A549 (cell line): ENCODE results near the gene HPS5. TPM values are rescaled to one million over a fixed set of nuclear protein-coding genes. Genes with fewer than 3 reads are reported as not detected.
"Not testable (repeated sequence)": the region's sequence is repeated elsewhere in the genome, so short reads cannot be mapped to it uniquely, and the experiment has no call there.

ENCODE experiments used
- ATAC-seq, 2 experiments: fragments of 200-7000 bp in 1 of 2; fragments of >200 bp in 1 of 2; cut with Nextera tagmentation in 1 of 2; cut with Tn5 transposase in 1 of 2; 3 replicates each; pipeline versions ENCODE4 v1.8.0 to v1.9.1; 2018 to 2020; ENCODE audit warnings: mild to moderate bottlenecking in 1 of 2, moderate library complexity in 1 of 2
- CTCF ChIA-PET: fragments of 300-600 bp; sonication (Branson Sonifier 250); formaldehyde crosslinking; extraction: SDS; loops from one replicate; lab custom pipeline; 2021; ENCODE audit warnings: antibody characterized with exemption, inconsistent platforms; lab: Yijun Ruan, JAX
- POLR2A ChIA-PET: fragments of 350-600 bp; formaldehyde crosslinking; extraction: SDS; loops from one replicate; lab custom pipeline; 2021; ENCODE audit warnings: antibody characterized with exemption, inconsistent platforms; lab: Yijun Ruan, JAX
- DNase-seq, 2 experiments: peaks; one replicate each; pipeline versions ENCODE4 v3.0.0 to v3.0.0-alpha.2; 2011 to 2016; ENCODE audit warnings: low read depth in 1 of 2, low spot score in 1 of 2
- FAIRE-seq: peaks from 2 replicates; lab custom pipeline; 2011; peaks lifted over from hg19 to GRCh38; lab: Jason Lieb, UNC
- H3K27ac ChIP-seq, 2 experiments: fragments of >200 bp; sonication (Bioruptor Twin); formaldehyde crosslinking; 3 replicates each; pipeline ENCODE4 v1.5.1; 2016 to 2017
- H3K4me1 ChIP-seq: fragments of >200 bp; sonication (Bioruptor Twin); formaldehyde crosslinking; 3 replicates; pipeline ENCODE4 v1.6.1; 2016
- H3K4me2 ChIP-seq: fragments of >200 bp; sonication (Bioruptor Twin); formaldehyde crosslinking; 3 replicates; pipeline ENCODE4 v1.6.1; 2016
- H3K4me3 ChIP-seq: fragments of >200 bp; sonication (Bioruptor Twin); formaldehyde crosslinking; 3 replicates; pipeline ENCODE4 v1.5.1; 2016
- H3K9me3 ChIP-seq: fragments of >200 bp; sonication (Bioruptor Twin); formaldehyde crosslinking; 3 replicates; pipeline ENCODE4 v1.6.1; 2016
- CBX8 ChIP-seq: fragments of 200-600 bp; sonication (generic); IDR thresholded peaks from 2 replicates; pipeline ENCODE4 v1.6.1; 2016
- CHD4 ChIP-seq: fragments of 200-600 bp; sonication (generic); IDR thresholded peaks from 2 replicates; pipeline ENCODE4 v1.6.1; 2016; ENCODE audit warnings: antibody characterized with exemption, mild to moderate bottlenecking, borderline replicate concordance
- EP300 ChIP-seq, 2 experiments: fragments of >200 bp; sonication (Bioruptor Twin); formaldehyde crosslinking; IDR thresholded peaks; 2 replicates in 1 of 2; 3 replicates in 1 of 2; pipeline ENCODE4 v1.6.1; 2016 to 2017
- FOSL2 ChIP-seq, 2 experiments: fragments of 450-650 bp in 1 of 2; fragments of >200 bp in 1 of 2; sonication (Bioruptor Twin) in 1 of 2; formaldehyde crosslinking; IDR thresholded peaks; 2 replicates each; pipeline versions ENCODE4 v1.5.0 to v1.6.1; 2016 to 2020; ENCODE audit warnings: mild to moderate bottlenecking in 1 of 2, moderate library complexity in 1 of 2
- FOXS1 ChIP-seq: fragments of 250-450 bp; sonication (Bioruptor Pico); IDR thresholded peaks from 2 replicates; pipeline ENCODE4 v1.5.0; 2020; ENCODE audit warnings: mild to moderate bottlenecking, moderate library complexity
- GATA3 ChIP-seq: IDR thresholded peaks from 2 replicates; pipeline ENCODE4 v1.6.1; 2012; ENCODE audit warnings: borderline replicate concordance
- HOXA7 ChIP-seq: fragments of 250-450 bp; sonication (Bioruptor Pico); IDR thresholded peaks from 2 replicates; pipeline ENCODE4 v1.5.0; 2020; ENCODE audit warnings: mild to moderate bottlenecking, moderate library complexity
- HOXB13 ChIP-seq: fragments of 250-450 bp; sonication (Bioruptor Pico); IDR thresholded peaks from 2 replicates; pipeline ENCODE4 v1.5.0; 2020; ENCODE audit warnings: low read depth, mild to moderate bottlenecking, moderate library complexity
- KDM1A ChIP-seq: fragments of 200-600 bp; sonication (generic); IDR thresholded peaks from 2 replicates; pipeline ENCODE4 v1.6.1; 2016; ENCODE audit warnings: low read depth, mild to moderate bottlenecking
- NPAS2 ChIP-seq: fragments of 250-450 bp; sonication (Bioruptor Pico); IDR thresholded peaks from 2 replicates; pipeline ENCODE4 v1.8.0; 2022; ENCODE audit warnings: mild to moderate bottlenecking, moderate library complexity, borderline replicate concordance
- POLR2AphosphoS2 ChIP-seq: conservative IDR thresholded peaks from 2 replicates; pipeline ENCODE4 v1.6.1; 2012; ENCODE audit warnings: low read length, improper control_type of control experiment, inconsistent platforms
- RARB ChIP-seq: fragments of 250-450 bp; sonication (Bioruptor Pico); IDR thresholded peaks from 2 replicates; pipeline ENCODE4 v1.8.0; 2021; ENCODE audit warnings: mild to moderate bottlenecking, moderate library complexity
- RNF2 ChIP-seq: fragments of 200-600 bp; sonication (generic); IDR thresholded peaks from 2 replicates; pipeline ENCODE4 v1.6.1; 2016; ENCODE audit warnings: low read depth, mild to moderate bottlenecking, antibody characterized with exemption, moderate library complexity, borderline replicate concordance
- SMC3 ChIP-seq: fragments of >200 bp; sonication (Bioruptor Twin); formaldehyde crosslinking; IDR thresholded peaks from 3 replicates; pipeline ENCODE4 v1.6.1; 2018; ENCODE audit warnings: inconsistent platforms
- ZC3H11A ChIP-seq: fragments of 450-650 bp; IDR thresholded peaks from 2 replicates; pipeline ENCODE4 v1.6.1; 2014; ENCODE audit warnings: antibody characterized with exemption, mild to moderate bottlenecking
- ZNF302 ChIP-seq: fragments of 250-450 bp; sonication (Bioruptor Pico); IDR thresholded peaks from 2 replicates; pipeline ENCODE4 v1.9.0; 2021; ENCODE audit warnings: inconsistent platforms, mild to moderate bottlenecking, moderate library complexity
- WGBS: methylation state at CpG from one replicate; pipeline ENCODE4 v1.1.6; 2017; ENCODE audit errors: missing lambda C conversion rate; 5-methylcytosine and 5-hydroxymethylcytosine counted together
- polyA plus RNA-seq, 4 experiments: library from polyadenylated mRNA; depleted of rRNA in 3 of 4; stranded (reverse); fragments of >200 nt; fragmentation: RNase III in 1 of 4; extraction: RNeasy Plus Mini Kit Qiagen cat#74134 plus additional on column Dnase treatment in 1 of 4; gene quantifications; 2 replicates in 3 of 4; 3 replicates in 1 of 4; pipeline ENCODE4 v1.2.3, GENCODE V29; 2011 to 2017
- TF ChIP-seq, protein P1 (sequence below): fragments of >200 bp; sonication (Bioruptor Twin); formaldehyde crosslinking; IDR thresholded peaks from 3 replicates; pipeline ENCODE4 v1.6.1; 2016
- TF ChIP-seq, protein P2 (sequence below): fragments of >200 bp; sonication (Bioruptor Twin); formaldehyde crosslinking; IDR thresholded peaks from 3 replicates; pipeline ENCODE4 v1.5.1; 2016

The HPS5 gene
- polyA plus RNA-seq, 2 of the 4 experiments (the other 2 are of a cell fraction): 18.4 to 29.1 TPM

DNA sequence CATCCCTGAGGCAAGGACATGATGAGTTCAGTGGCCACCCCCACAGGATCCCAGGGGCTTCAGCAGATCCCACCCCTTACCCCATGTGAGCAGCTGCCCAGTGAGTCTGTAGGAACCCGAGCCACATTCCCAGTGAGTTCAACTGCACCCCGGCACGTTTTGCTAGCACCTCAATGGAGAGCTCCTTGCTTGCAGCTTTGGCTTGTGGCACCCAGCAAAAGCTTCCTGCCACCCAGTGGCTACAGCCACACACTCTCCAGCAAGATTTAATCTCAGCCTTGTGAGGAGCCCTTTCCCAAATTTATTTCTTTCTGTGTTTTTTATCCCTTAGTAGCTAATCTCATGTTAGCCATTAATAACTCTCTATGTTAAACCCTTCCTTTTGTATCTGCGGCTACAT is 51.8 kb downstream of the HPS5 start:
- no peak for DNase-seq

DNA sequence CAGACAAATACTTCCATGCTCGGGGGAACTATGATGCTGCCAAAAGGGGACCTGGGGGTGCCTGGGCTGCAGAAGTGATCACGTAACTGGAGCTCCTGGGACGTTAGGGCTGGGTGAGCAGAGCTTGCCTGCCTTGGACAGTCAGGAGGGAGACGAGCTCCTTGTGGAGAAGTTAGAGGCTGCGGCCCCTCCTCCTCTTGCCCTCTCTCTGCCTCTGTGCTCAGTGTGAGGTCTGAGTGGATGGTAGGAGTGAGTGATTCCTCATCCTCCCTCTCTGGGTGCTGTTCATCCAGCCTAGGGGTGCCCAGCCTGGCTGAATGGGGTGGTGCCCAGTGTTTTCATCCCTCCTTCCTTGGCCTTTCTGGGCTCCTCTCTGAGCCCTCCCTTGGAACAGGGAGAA is 52.7 kb downstream of the HPS5 start:
- H3K27ac ChIP-seq, H3K4me1 ChIP-seq, H3K4me2 ChIP-seq, CTCF ChIA-PET, FAIRE-seq, DNase-seq, H3K9me3 ChIP-seq, H3K4me3 ChIP-seq, POLR2A ChIA-PET: not testable (repeated sequence)
- 53% methylated on average over 3 of the region's 5 CpGs for WGBS
- ATAC-seq: peak in 1 of 2 experiments; percentile 47; a peak in 3 of 6 replicates

More for the DNA sequence above, 51.8 kb downstream of the HPS5 start:
- FAIRE-seq (no peak), ATAC-seq (peak in 1 of 2 experiments; percentile 15; a peak in 1 of 6 replicates)
- Histone ChIP-seq H3K4me1 (no peaks in the 10 kb centered on the region), H3K27ac (no peak overlapping the region), H3K4me3 (no peak overlapping the region), H3K4me2 (no peak overlapping the region), H3K9me3 (no peaks in the 10 kb centered on the region)
- ChIA-PET CTCF (interaction anchor here (0.9 to 1.1 kb wide), 2 partner anchors 98 to 99 kb away, joined by 3 read pairs; partner anchors contain the start of gene MRGPRX4), POLR2A (no interaction called here)
- 59% methylated on average over 4 of the region's 4 CpGs for WGBS
- TF ChIP-seq, protein P1, sequence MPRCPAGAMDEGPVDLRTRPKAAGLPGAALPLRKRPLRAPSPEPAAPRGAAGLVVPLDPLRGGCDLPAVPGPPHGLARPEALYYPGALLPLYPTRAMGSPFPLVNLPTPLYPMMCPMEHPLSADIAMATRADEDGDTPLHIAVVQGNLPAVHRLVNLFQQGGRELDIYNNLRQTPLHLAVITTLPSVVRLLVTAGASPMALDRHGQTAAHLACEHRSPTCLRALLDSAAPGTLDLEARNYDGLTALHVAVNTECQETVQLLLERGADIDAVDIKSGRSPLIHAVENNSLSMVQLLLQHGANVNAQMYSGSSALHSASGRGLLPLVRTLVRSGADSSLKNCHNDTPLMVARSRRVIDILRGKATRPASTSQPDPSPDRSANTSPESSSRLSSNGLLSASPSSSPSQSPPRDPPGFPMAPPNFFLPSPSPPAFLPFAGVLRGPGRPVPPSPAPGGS: no peak
- no peak for TF ChIP-seq CHD4

DNA sequence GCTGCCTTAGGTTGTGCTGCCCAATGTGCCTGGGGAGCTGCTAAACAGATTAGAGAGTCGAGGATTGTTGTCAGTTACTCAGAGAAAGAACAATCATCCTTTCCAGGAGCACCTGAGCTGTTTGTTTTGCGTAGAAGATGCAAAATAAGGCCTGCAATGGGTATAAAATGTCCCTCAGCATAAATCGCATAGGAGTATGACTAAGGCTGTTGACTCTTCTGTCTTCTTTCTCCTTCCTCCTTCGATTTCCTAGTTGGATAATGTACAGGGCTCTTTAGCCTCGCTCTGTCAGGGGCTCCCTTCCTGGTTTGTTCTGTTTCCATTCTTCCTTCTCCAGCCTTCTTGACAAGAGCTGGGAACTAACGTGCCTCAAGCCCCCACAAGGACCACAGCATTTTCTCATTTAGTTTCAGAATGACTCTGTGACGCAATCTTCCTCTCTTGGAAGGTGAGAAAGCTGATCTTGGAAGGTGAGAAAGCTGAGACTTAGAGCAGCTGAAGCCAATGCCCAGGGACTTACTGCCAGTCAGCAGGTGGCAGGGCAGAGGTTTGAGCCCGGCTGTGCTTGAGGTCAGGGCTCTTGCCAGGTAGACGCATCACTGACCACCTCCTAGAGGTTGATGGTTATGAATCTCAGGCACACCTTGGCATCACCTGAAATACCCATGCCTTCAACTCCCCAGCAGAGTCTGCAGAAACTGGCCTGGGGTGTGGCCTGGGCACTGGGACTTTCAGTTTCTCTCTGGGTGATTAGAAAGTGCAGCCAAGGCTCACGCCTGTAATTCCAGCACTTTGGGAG is 54.4 kb downstream of the HPS5 start:
- H3K4me3 ChIP-seq, ATAC-seq, FAIRE-seq, H3K27ac ChIP-seq, H3K4me1 ChIP-seq, CTCF ChIA-PET, POLR2A ChIA-PET, H3K4me2 ChIP-seq, DNase-seq, H3K9me3 ChIP-seq: not testable (repeated sequence)
- 63% methylated on average over 9 of the region's 10 CpGs for WGBS

DNA sequence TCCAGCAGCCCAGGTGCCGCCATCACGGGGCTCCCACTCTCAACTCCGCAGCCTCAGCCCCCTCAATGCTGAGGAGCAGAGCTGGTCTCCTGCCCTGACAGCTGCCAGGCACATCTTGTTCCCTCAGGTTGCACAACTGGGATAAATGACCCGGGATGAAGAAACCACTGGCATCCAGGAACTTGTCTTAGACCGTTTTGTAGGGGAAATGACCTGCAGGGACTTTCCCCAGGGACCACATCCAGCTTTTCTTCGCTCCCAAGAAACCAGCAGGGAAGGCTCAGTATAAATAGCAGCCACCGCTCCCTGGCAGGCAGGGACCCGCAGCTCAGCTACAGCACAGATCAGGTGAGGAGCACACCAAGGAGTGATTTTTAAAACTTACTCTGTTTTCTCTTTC is 56.0 kb downstream of the HPS5 start, which contains the start of gene SAA1:
Gene SAA1 (plus strand): TSS at position 316 of the 400 bp plus-strand sequence. CDS start 624 bp downstream, outside the sequence.
- no peak; a peak in 1 of 6 replicates for ATAC-seq
- WGBS: 56% methylated on average over 8 of the region's 8 CpGs
- H3K4me2 ChIP-seq: no peak within 1 kb of the TSS
- TF ChIP-seq POLR2AphosphoS2 (no peak), CBX8 (no peak), SMC3 (no peak), FOXS1 (CRISPR knock-in tag) (no peak), ZNF302 (CRISPR knock-in tag) (no peak)
- TF ChIP-seq, all 56 proteins: peak for 0
- CTCF ChIA-PET: no interaction called here
- FAIRE-seq (no peak), DNase-seq (no peak)
- no peak within 1 kb of the TSS for H3K4me3 ChIP-seq
- H3K27ac ChIP-seq: no peak within 1 kb of the TSS; a peak in 1 of 6 replicates
- H3K9me3 ChIP-seq: no peaks in the 10 kb centered on the region
- POLR2A ChIA-PET: no interaction called here
- H3K4me1 ChIP-seq: 0 out of 3 replicates have a peak, but pooled peaks cover 4% of the 10 kb centered on the region

DNA sequence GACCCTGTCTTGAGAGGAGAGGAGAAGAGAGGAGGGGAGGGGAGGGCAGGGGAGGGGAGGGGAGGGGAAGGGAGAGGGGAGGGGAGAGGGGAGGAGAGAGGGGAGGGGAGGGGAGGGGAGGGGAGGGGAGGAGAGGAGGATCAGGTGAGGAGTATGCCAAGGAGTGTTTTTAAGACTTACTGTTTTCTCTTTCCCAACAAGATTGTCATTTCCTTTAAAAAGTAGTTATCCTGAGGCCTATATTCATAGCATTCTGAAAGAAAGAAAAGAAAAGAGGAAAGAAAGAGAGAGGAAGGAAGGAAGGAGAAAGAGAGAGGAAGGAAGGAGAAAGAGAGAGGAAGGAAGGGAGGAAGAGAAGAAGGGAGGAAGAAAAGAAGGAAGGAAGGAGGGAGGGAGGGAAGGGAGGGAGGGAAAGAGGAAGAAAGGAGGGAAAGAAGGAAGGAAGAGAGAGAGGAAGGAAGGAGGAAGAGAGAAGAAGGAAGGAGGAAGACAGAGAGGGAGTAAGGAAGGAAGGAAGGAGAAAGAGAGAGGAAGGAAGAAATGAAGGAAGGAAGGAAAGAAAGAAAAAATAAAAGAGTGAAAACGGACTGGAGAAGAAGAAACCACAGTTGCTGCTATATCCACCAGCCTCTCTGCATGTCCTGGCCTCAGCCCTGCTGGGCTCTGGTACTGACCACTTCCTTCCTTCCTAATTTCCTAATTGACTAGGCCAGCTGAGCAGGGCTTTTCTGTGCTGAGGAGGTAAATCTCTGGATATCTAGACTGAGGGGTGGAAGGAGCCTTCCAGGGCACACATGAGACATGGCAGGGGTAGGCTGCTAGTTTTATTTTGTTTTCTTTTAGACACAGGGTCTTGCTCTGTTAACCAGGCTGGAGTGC is 57.0 kb downstream of the HPS5 start:
- Histone ChIP-seq H3K9me3 (no peaks in the 10 kb centered on the region), H3K4me2 (no peak overlapping the region), H3K27ac (no peak overlapping the region), H3K4me1 (0 out of 3 replicates have a peak, but pooled peaks cover 4% of the 10 kb centered on the region), H3K4me3 (no peak overlapping the region)
- WGBS: 46% methylated on average over 1 of the region's 1 CpG
- ChIA-PET CTCF (no interaction called here), POLR2A (no interaction called here)
- ATAC-seq (no peak), DNase-seq (no peak), FAIRE-seq (no peak)
- TF ChIP-seq ZC3H11A (no peak), GATA3 (no peak), RARB (CRISPR knock-in tag) (no peak), NPAS2 (CRISPR knock-in tag) (no peak), KDM1A (no peak), EP300 (IDR thresholded peaks at IDR 0.05) (no peak), HOXB13 (CRISPR knock-in tag) (no peak), RNF2 (no peak), FOSL2 (IDR thresholded peaks at IDR 0.05) (no peak), FOSL2 (CRISPR knock-in tag; IDR thresholded peaks at IDR 0.05) (no peak), HOXA7 (CRISPR knock-in tag) (no peak)
- TF ChIP-seq, protein P2, sequence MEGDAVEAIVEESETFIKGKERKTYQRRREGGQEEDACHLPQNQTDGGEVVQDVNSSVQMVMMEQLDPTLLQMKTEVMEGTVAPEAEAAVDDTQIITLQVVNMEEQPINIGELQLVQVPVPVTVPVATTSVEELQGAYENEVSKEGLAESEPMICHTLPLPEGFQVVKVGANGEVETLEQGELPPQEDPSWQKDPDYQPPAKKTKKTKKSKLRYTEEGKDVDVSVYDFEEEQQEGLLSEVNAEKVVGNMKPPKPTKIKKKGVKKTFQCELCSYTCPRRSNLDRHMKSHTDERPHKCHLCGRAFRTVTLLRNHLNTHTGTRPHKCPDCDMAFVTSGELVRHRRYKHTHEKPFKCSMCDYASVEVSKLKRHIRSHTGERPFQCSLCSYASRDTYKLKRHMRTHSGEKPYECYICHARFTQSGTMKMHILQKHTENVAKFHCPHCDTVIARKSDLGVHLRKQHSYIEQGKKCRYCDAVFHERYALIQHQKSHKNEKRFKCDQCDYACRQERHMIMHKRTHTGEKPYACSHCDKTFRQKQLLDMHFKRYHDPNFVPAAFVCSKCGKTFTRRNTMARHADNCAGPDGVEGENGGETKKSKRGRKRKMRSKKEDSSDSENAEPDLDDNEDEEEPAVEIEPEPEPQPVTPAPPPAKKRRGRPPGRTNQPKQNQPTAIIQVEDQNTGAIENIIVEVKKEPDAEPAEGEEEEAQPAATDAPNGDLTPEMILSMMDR: no peak
